DMS 273 (cell line): Measurements from ENCODE around the gene STAG3.
"Not testable (repeated sequence)": the region's sequence is repeated elsewhere in the genome, so short reads cannot be mapped to it uniquely, and the experiment has no call there.

Experiments used
- DNase-seq: peaks from one replicate; lab custom pipeline; 2025; ENCODE audit not compliant: unreplicated experiment; lab: John Stamatoyannopoulos, UW

Gene STAG3

DNA sequence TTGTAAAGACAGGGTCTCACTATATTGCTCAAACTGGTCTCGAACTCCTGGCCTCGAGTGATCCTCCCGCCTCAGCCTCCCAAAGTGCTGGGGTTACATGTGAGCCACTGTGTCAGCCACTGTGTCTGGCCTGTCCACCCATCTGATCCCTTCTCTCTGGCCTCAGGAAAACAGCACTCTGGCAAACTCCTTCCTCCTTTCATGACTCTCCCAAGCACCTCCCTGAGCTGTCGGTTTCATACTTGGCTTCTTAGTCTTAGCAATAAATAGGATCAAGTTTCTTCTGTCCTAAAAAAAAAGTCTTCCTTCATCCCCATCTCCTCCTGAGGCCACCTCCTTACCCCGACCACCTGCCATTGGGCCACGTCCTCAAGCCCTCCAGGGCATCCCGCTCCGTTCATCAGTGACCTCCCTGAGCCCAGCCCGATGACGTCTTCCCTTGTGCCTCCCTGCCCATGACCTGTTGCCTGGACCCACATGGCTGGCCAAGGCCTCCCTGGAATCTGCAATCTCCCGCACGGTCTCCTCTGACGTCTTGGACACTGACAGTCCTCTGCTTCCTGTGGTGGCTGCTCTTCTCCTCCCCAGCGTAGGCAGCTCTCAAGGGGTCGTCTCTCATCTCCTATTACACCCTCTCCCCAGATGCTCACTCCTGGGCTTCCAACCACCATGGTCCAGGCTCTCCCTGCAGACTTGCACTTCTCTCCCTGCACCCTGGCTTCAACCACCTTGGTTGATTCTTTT, 68.6 kb downstream of the STAG3 start:
- DNase-seq: not testable (repeated sequence)

DNA sequence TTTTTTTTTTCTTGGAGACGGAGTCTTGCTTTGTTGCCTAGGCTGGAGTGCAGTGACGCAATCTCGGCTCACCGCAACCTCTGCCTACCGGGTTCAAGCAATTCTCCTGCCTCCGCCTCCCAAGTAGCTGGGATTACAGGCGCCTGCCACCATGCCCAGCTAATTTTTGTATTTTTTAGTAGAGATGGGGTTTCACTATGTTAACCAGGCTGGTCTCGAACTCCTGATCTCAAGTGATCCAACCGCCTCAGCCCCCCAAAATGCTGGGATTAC, 69.1 kb downstream of the STAG3 start:
- DNase-seq: not testable (repeated sequence)

DNA sequence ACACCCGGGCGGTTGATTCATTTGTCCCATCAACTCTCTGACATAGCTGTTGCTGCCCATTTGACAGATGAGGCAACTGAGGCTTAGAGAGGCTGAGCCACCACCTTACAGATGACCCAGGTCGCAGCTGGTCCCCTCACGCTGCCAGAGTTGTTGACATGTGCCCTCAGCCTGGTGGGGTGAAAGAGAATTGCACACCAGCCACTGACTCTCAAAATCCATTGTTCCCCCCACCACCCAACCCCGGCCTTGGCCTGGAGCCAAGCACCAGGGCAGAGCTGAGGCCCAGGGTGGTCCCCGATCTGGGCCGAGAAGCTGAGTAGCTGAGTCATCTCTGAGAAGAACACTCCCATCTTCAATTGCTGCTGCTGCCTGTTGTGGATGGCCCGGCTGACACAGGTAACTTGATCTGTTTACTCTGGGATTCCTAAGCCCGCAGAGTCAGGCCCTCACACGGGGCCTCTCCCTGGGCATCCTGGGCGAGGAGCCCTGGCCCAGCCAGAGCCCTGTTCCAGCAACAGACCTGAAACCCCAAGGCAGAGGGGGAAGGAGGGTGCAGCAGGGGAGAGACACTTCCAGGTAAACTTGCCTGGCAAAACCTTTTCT, 69.5 kb downstream of the STAG3 start:
- peak; percentile 93 for DNase-seq

DNA sequence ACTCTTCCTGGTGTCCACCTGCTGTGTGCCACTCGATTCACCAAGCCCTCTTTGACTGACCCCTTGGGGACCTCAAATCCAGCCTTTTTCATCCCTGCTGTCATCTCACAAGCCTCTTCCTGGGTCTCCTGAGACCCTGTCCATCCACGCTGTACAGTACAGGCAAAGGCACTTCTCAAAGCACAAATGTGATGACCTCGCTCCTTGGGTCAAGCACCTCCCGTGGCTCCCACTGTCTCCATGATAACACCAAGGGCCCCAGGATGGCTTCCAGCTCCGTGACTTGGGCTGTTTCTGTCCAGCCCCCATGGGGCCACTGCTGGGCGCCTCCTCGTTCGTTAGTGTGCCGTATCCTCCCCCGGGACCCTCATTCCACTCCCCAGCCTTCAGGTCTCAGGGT, 70.8 kb downstream of the STAG3 start:
- DNase-seq: no peak

DNA sequence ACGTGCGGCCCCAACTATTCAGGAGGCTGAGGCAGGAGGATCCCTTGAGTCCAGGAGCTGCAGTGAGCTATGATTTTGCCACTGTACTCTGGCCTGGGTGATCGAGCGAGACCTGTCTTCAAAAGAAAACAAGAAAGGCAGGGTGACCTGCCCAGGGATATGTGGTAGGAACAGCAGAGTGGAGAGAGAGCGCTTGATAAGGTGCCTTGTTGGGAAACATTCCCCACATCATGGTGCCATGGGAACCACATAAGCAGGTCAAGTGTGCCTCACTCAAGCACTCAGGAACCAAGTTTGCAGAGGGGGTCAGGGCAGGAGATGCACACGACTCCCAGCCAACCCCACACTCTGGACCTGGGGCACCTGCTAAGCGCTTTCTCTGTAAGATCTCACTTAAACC, 79.3 kb downstream of the STAG3 start:
- DNase-seq: no peak

DNA sequence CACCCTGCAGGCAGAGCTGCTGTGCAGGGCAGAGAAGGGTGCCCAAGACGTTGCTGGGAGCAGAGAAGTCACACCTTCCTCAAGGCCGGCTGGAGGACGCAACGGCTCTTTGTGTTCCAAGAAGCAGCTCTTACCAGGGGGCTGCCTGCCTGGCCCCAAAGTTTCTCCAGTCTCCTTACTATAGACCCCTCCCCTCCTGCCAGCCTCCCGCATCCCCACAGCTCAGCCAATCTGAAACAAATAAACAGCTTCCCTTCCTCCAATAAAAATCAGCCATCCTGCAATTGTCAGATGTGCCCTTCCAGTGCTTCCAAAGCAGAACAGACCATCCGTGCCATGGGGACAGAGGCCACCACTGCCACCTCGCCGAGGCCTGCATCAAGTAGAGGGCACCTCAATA, 82.3 kb downstream of the STAG3 start:
- not testable (repeated sequence) for DNase-seq

DNA sequence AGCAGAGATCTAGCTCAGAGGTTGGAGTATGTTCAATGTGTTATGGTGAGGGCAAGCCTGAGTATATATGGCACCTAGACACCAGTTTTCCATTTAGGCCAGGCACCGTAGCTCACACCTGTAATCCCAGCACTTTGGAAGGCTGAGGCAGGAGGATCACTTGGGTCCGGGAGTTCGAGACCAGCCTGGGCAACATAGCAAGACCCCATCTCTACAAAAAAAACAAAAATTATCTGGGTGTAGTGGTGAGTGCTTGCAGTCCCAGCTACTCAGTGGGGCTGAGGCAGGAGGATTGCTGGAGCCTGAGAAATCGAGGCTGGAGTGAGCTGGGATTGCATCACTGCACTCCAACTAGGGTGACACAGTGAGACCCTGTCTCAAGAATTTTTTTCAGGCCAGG, 85.2 kb downstream of the STAG3 start:
- not testable (repeated sequence) for DNase-seq
